HEK293 (cell line): ENCODE measurements around the gene FAM168A.

Source experiments
- CTCF ChIP-seq: fragments of 450-650 bp; formaldehyde crosslinking; IDR thresholded peaks from 2 replicates; pipeline ENCODE4 v1.5.1; 2016; ENCODE audit warnings: missing biosample characterization, missing genetic modification characterization
- TF ChIP-seq, protein P1 (sequence below): fragments of 450-650 bp; formaldehyde crosslinking; IDR thresholded peaks from 2 replicates; pipeline ENCODE4 v1.5.1; 2016; ENCODE audit warnings: missing biosample characterization, missing genetic modification characterization

DNA sequence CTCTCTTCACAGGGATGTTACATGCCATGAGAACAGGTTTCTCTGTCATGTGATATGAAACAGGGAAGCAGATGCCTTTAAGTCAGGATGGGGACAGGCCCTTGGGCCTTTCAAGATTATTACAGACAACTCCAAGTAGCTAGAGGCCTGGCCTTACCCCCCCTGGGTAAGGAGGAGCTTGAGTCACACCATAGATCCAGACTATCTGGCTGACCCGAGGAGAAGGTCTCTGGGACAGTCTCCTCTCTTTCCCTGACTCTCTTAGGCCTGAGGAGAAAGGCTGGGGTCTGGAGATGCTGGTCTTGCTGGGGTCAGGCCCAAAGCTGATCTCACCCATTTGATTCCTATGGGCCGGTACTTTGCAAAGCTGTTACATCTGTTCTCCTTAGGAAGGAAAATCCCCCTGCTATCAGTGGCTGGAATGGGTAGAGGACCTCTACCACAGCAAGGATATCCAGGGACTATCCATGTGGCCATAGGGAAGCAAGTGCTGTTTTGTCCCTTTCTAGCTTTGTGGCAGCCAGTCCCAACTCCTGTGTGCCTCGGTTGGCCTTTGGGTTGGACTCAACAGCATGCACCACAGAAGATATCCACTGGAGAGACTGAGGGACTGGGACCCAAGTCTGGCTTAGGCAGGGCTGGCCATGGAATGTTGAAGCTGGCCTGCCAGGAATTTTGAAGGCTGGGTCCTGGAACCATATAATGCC lies 196.5 kb downstream of the FAM168A start:
- no peak for TF ChIP-seq CTCF (tag by site-specific recombination)
- TF ChIP-seq, protein P1, sequence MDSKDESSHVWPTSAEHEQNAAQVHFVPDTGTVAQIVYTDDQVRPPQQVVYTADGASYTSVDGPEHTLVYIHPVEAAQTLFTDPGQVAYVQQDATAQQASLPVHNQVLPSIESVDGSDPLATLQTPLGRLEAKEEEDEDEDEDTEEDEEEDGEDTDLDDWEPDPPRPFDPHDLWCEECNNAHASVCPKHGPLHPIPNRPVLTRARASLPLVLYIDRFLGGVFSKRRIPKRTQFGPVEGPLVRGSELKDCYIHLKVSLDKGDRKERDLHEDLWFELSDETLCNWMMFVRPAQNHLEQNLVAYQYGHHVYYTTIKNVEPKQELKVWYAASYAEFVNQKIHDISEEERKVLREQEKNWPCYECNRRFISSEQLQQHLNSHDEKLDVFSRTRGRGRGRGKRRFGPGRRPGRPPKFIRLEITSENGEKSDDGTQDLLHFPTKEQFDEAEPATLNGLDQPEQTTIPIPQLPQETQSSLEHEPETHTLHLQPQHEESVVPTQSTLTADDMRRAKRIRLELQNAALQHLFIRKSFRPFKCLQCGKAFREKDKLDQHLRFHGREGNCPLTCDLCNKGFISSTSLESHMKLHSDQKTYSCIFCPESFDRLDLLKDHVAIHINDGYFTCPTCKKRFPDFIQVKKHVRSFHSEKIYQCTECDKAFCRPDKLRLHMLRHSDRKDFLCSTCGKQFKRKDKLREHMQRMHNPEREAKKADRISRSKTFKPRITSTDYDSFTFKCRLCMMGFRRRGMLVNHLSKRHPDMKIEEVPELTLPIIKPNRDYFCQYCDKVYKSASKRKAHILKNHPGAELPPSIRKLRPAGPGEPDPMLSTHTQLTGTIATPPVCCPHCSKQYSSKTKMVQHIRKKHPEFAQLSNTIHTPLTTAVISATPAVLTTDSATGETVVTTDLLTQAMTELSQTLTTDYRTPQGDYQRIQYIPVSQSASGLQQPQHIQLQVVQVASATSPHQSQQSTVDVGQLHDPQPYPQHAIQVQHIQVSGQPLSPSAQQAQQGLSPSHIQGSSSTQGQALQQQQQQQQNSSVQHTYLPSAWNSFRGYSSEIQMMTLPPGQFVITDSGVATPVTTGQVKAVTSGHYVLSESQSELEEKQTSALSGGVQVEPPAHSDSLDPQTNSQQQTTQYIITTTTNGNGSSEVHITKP, result no peak
